Osteocyte (in vitro differentiated cells): ENCODE results near the gene GRAMD1B. TPM values are rescaled to one million over a fixed set of nuclear protein-coding genes. Genes with fewer than 3 reads are reported as not detected.

Source experiments
- DNase-seq: peaks from one replicate; pipeline ENCODE4 v3.0.0; 2021; ENCODE audit warnings: mixed read lengths; ENCODE audit not compliant: unreplicated experiment; ENCODE audit errors: extremely low spot score
- H3K27ac Mint-ChIP-seq: one replicate; pipeline ENCODE4 v1.8.0; 2021; ENCODE audit warnings: mild to moderate bottlenecking, mixed read lengths; ENCODE audit not compliant: unreplicated experiment
- H3K27me3 Mint-ChIP-seq: one replicate; pipeline ENCODE4 v1.8.0; 2021; ENCODE audit warnings: mixed read lengths; ENCODE audit not compliant: unreplicated experiment
- H3K36me3 Mint-ChIP-seq: one replicate; pipeline ENCODE4 v1.8.0; 2021; ENCODE audit warnings: mixed read lengths; ENCODE audit not compliant: unreplicated experiment
- H3K4me1 Mint-ChIP-seq: one replicate; pipeline ENCODE4 v1.8.0; 2021; ENCODE audit warnings: mixed read lengths; ENCODE audit not compliant: unreplicated experiment
- H3K4me3 Mint-ChIP-seq: one replicate; pipeline ENCODE4 v1.8.0; 2021; ENCODE audit warnings: mild to moderate bottlenecking, moderate library complexity, mixed read lengths; ENCODE audit not compliant: unreplicated experiment
- H3K9me3 Mint-ChIP-seq: one replicate; pipeline ENCODE4 v1.8.0; 2021; ENCODE audit warnings: mixed read lengths; ENCODE audit not compliant: unreplicated experiment
- microRNA-seq: library from miRNA; unstranded; fragments of <30 nt; microRNA quantifications from one replicate; pipeline ENCODE4 v1.1.0, GENCODE V29; 2020; ENCODE audit not compliant: unreplicated experiment
- total RNA-seq: library from RNA; stranded (reverse); gene quantifications from 2 replicates; pipeline ENCODE4 v1.2.1, GENCODE V29; 2021
- TF ChIP-seq, protein P1 (sequence below): fragments of 200-600 bp; sonication (generic); IDR thresholded peaks from 2 replicates; pipeline ENCODE4 v1.5.0; 2021; ENCODE audit warnings: antibody characterized with exemption, mild to moderate bottlenecking, moderate library complexity

Gene GRAMD1B
- total RNA-seq, 1 donor from 2014 or later: 1.9 TPM

GRCh38 chr11:123670081-123670480, 240.0 kb downstream of the GRAMD1B start:
- no peaks in the 10 kb centered on the region for H3K4me1 Mint-ChIP-seq
- H3K9me3 Mint-ChIP-seq: no peaks in the 10 kb centered on the region
- no peak for DNase-seq
- H3K27ac Mint-ChIP-seq: no peak overlapping the region
- no peaks in the 10 kb centered on the region for H3K27me3 Mint-ChIP-seq
- TF ChIP-seq, protein P1, sequence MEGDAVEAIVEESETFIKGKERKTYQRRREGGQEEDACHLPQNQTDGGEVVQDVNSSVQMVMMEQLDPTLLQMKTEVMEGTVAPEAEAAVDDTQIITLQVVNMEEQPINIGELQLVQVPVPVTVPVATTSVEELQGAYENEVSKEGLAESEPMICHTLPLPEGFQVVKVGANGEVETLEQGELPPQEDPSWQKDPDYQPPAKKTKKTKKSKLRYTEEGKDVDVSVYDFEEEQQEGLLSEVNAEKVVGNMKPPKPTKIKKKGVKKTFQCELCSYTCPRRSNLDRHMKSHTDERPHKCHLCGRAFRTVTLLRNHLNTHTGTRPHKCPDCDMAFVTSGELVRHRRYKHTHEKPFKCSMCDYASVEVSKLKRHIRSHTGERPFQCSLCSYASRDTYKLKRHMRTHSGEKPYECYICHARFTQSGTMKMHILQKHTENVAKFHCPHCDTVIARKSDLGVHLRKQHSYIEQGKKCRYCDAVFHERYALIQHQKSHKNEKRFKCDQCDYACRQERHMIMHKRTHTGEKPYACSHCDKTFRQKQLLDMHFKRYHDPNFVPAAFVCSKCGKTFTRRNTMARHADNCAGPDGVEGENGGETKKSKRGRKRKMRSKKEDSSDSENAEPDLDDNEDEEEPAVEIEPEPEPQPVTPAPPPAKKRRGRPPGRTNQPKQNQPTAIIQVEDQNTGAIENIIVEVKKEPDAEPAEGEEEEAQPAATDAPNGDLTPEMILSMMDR: no peak
- H3K4me3 Mint-ChIP-seq: no peak overlapping the region
- H3K36me3 Mint-ChIP-seq: no peaks in the 10 kb centered on the region

GRCh38 chr11:123671534-123671933, 241.5 kb downstream of the GRAMD1B start:
- no peak overlapping the region for H3K4me3 Mint-ChIP-seq
- H3K27me3 Mint-ChIP-seq: no peaks in the 10 kb centered on the region
- TF ChIP-seq, protein P1: no peak
- no peaks in the 10 kb centered on the region for H3K9me3 Mint-ChIP-seq
- no peaks in the 10 kb centered on the region for H3K4me1 Mint-ChIP-seq
- DNase-seq: no peak
- no peak overlapping the region for H3K27ac Mint-ChIP-seq
- no peaks in the 10 kb centered on the region for H3K36me3 Mint-ChIP-seq

DNA sequence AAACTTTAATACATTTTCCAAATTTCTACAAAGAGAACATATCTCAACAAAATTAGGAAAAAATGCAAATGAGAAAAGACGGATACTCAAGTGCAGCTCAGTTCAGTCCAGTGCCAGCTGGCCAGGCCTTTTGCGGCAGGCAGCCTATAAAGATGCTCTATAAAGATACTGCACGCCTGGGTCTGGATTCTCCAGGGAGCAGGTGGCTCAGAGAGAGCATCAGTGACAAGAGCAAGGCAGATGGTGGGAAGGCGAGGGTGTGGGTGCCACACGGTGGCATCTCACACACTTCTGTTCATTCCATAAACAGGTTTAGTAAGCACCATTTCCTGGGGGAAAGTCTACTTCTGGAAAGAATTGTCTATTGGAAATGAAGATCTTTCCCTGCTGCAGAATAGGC, 242.5 kb downstream of the GRAMD1B start:
- no peak overlapping the region for H3K27ac Mint-ChIP-seq
- no peaks in the 10 kb centered on the region for H3K36me3 Mint-ChIP-seq
- TF ChIP-seq, protein P1: no peak
- no peaks in the 10 kb centered on the region for H3K9me3 Mint-ChIP-seq
- no peak overlapping the region for H3K4me3 Mint-ChIP-seq
- no peaks in the 10 kb centered on the region for H3K27me3 Mint-ChIP-seq
- H3K4me1 Mint-ChIP-seq: no peaks in the 10 kb centered on the region
- no peak for DNase-seq

DNA sequence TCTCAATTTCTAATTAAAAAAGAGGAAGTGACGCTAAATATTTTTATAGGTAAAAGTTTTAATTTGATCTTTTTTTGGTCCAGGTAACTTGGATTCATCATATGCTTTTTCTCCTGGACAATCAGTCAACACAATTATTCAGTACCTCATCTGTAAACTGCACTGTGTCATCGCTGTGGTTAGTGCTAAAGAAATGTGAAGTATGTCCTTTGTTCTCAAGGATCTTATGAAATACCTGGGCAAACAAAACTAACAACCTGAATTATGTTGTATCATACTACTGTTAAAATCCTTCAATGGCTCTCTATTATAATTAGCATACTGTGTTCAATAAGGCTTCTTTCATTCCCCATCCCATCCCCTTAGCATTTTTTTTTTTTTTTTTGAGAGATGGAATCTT, 244.2 kb downstream of the GRAMD1B start:
- Mint-ChIP-seq H3K27ac (no peak overlapping the region), H3K27me3 (peaks cover 3% of the 10 kb centered on the region), H3K36me3 (no peaks in the 10 kb centered on the region), H3K4me3 (no peak overlapping the region), H3K4me1 (no peaks in the 10 kb centered on the region), H3K9me3 (no peaks in the 10 kb centered on the region)
- DNase-seq: no peak
- TF ChIP-seq, protein P1: no peak

Small RNA genes lying within 50 kb of the gene (microRNA-seq; reads per million reads assigned to microRNA genes)
- gene MIR4493: not detected

Other genes starting within 250 kb of the GRAMD1B start
- 22.7 and 24.8 TPM in 2 replicates for gene CLMP, start 235.0 kb upstream of the GRAMD1B start, total RNA-seq
- not detected in 2 replicates for gene SCN3B, start 224.4 kb downstream of the GRAMD1B start, total RNA-seq